Prostate gland (tissue), 2 donors: ENCODE results near the gene CASKIN1. TPM values are rescaled to one million over a fixed set of nuclear protein-coding genes. Genes with fewer than 3 reads are reported as not detected.
A peak's percentile ranks its signal among the peaks of the same experiment; 100 is the strongest.

Source experiments
- DNase-seq: peaks from one replicate; pipeline ENCODE4 v3.0.0-alpha.2; 2019; ENCODE audit warnings: low spot score
- H3K27ac ChIP-seq, 2 donors: fragments of 200-600 bp; sonication (generic); 2 replicates each; pipeline ENCODE4 v1.5.1; 2017 to 2019
- H3K27me3 ChIP-seq: fragments of 200-600 bp; sonication (generic); replicated peaks from 2 replicates; pipeline ENCODE4 v1.5.1; 2019; ENCODE audit not compliant: insufficient read depth
- H3K36me3 ChIP-seq, 2 donors: fragments of 200-600 bp; sonication (generic); 1 replicate in 1 of 2; 2 replicates in 1 of 2; pipeline versions ENCODE4 v1.5.1 to v1.8.1; 2017 to 2019
- H3K4me1 ChIP-seq: fragments of 200-600 bp; sonication (generic); replicated peaks from 2 replicates; pipeline ENCODE4 v1.5.1; 2019
- H3K4me3 ChIP-seq, 2 donors: fragments of 200-600 bp; sonication (generic); 2 replicates each; pipeline ENCODE4 v1.5.1; 2017 to 2019
- H3K9me3 ChIP-seq: fragments of 200-600 bp; sonication (generic); 2 replicates; pipeline ENCODE4 v1.5.1; 2017
- CTCF ChIP-seq, 4 experiments: fragments of 200-600 bp in 2 of 4; fragments of 450-650 bp in 2 of 4; sonication (generic) in 2 of 4; IDR thresholded peaks; 1 replicate in 3 of 4; 2 replicates in 1 of 4; pipeline ENCODE4 v1.5.1; 2016 to 2019; ENCODE audit warnings: antibody characterized with exemption in 4 of 4, mild to moderate bottlenecking in 2 of 4, moderate library complexity in 2 of 4
- POLR2A ChIP-seq: fragments of 450-650 bp; IDR thresholded peaks from one replicate; pipeline ENCODE4 v1.6.1; 2016; ENCODE audit warnings: antibody characterized with exemption, mild to moderate bottlenecking
- POLR2AphosphoS5 ChIP-seq: sonication (generic); formaldehyde crosslinking; IDR thresholded peaks from one replicate; pipeline ENCODE4 v1.6.1; 2017; ENCODE audit warnings: antibody characterized with exemption
- WGBS: methylation state at CpG from one replicate; pipeline ENCODE4 v1.1.5; 2018; 5-methylcytosine and 5-hydroxymethylcytosine counted together
- intact Hi-C: fragments of 100-400 bp; cut with DNase I; formaldehyde crosslinking; loops from one replicate; pipeline ENCODE4 v1.14.2; 2022
- total RNA-seq, 2 donors: library from RNA; depleted of rRNA; stranded (reverse); fragments of >200 nt; gene quantifications; one replicate each; pipeline ENCODE4 v1.1.0, GENCODE V29; 2016

CASKIN1 gene
- total RNA-seq, 2 donors from 2014 or later, result 0.77 to 5.3 TPM

- Histone ChIP-seq H3K4me1 (peaks cover 19% of the 10 kb centered on the region), H3K9me3 (no peaks in the 10 kb centered on the region), H3K4me3 (peak overlapping the region; percentile 59 to 70), H3K27me3 (no peaks in the 10 kb centered on the region), H3K27ac (peak overlapping the region in 1 of 2 donors; percentile 51), H3K36me3 (peaks cover 0 to under 1% of the 10 kb centered on the region in 2 donors)
- TF ChIP-seq POLR2A (no peak), POLR2AphosphoS5 (no peak), CTCF (IDR thresholded peaks at IDR 0.05) (no peak)
- 1% methylated on average over 52 of the region's 98 CpGs for WGBS
- no peak for DNase-seq
- intact Hi-C loops, result no loop called here
Observed at GRCh38 chr16:2213817-2214718, 17.7 kb upstream of the CASKIN1 start.

- Histone ChIP-seq H3K27me3 (no peaks in the 10 kb centered on the region), H3K36me3 (peaks cover 0 to 15% of the 10 kb centered on the region in 2 donors), H3K4me1 (peaks cover 19% of the 10 kb centered on the region), H3K4me3 (peak overlapping the region in 1 of 2 donors; percentile 70), H3K27ac (no peak overlapping the region), H3K9me3 (no peaks in the 10 kb centered on the region)
- WGBS, result 48% methylated on average over 18 of the region's 19 CpGs
- TF ChIP-seq POLR2AphosphoS5 (peak; percentile 39), POLR2A (no peak)
- DNase-seq, result peak; percentile 39
- intact Hi-C loops, result no loop called here
Observed at GRCh38 chr16:2212362-2213324, 16.2 kb upstream of the CASKIN1 start.

GRCh38 chr16:2211923-2212347 is 15.5 kb upstream of the CASKIN1 start:
- TF ChIP-seq POLR2AphosphoS5 (no peak), CTCF (IDR thresholded peaks at IDR 0.05) (no peak)
- intact Hi-C loops, result no loop called here
- Histone ChIP-seq H3K4me3 (no peak overlapping the region), H3K27me3 (no peaks in the 10 kb centered on the region), H3K9me3 (no peaks in the 10 kb centered on the region), H3K27ac (no peak overlapping the region), H3K36me3 (peaks cover 0 to 16% of the 10 kb centered on the region in 2 donors), H3K4me1 (peaks cover 19% of the 10 kb centered on the region)
- WGBS, result 76% methylated on average over 11 of the region's 11 CpGs
- no peak for DNase-seq

GRCh38 chr16:2210386-2211365 is 14.3 kb upstream of the CASKIN1 start, which contains the start of gene BRICD5:
Gene BRICD5, minus strand, starts transcription at chr16:2210863. Its CDS starts 30 bp downstream, at chr16:2210833.
- TF ChIP-seq POLR2AphosphoS5 (no peak), CTCF (IDR thresholded peaks at IDR 0.05) (no peak), POLR2A (no peak)
- intact Hi-C loops, result no loop called here
- H3K27me3 ChIP-seq, result no peaks in the 10 kb centered on the region
- no peak within 1 kb of the TSS for H3K27ac ChIP-seq
- H3K4me3 ChIP-seq, result no peak within 1 kb of the TSS
- no peaks in the 10 kb centered on the region for H3K9me3 ChIP-seq
- H3K4me1 ChIP-seq, result peaks cover 25% of the 10 kb centered on the region
- peaks cover 0 to 16% of the 10 kb centered on the region in 2 donors for H3K36me3 ChIP-seq
- WGBS, result 66% methylated on average over 21 of the region's 24 CpGs
- DNase-seq, result no peak
